GM18868 (cell line): Measurements from ENCODE around the gene SOD1.
"Not testable (repeated sequence)": the region's sequence is repeated elsewhere in the genome, so short reads cannot be mapped to it uniquely, and the experiment has no call there.

Source experiments
- ATAC-seq: cut with Tn5 transposase; IDR thresholded peaks from one replicate; pipeline ENCODE4 v1.9.1; 2021; ENCODE audit warnings: mild to moderate bottlenecking, moderate library complexity; ENCODE audit not compliant: unreplicated experiment

SOD1 gene

GRCh38 chr21:31654821-31655580 lies 4.5 kb upstream of the SOD1 start:
- ATAC-seq, result not testable (repeated sequence)

GRCh38 chr21:31656199-31657095 lies 3.0 kb upstream of the SOD1 start:
- no peak for ATAC-seq

- no peak for ATAC-seq
These were observed 1.4 kb upstream of the SOD1 start for GRCh38 chr21:31658053-31658452.

- peak; percentile 17 for ATAC-seq
These were observed 282 bp upstream of the SOD1 start for GRCh38 chr21:31659286-31659535.

GRCh38 chr21:31660259-31660565 lies 719 bp downstream of the SOD1 start:
- peak; percentile 25 for ATAC-seq

GRCh38 chr21:31660591-31660990 lies 1.1 kb downstream of the SOD1 start:
- no peak for ATAC-seq

GRCh38 chr21:31663584-31664249 lies 4.2 kb downstream of the SOD1 start:
- ATAC-seq, result no peak

- ATAC-seq, result no peak
These were observed 5.9 kb downstream of the SOD1 start for GRCh38 chr21:31665397-31665796.

- ATAC-seq, result not testable (repeated sequence)
These were observed 6.4 kb downstream of the SOD1 start for GRCh38 chr21:31665869-31666268.

- ATAC-seq, result no peak
These were observed 7.0 kb downstream of the SOD1 start for GRCh38 chr21:31666445-31667010.

- ATAC-seq, result no peak
These were observed 7.6 kb downstream of the SOD1 start for GRCh38 chr21:31667132-31667531.

GRCh38 chr21:31667639-31668038 lies 8.1 kb downstream of the SOD1 start:
- ATAC-seq, result no peak

- peak; percentile 69 for ATAC-seq
These were observed 9.4 kb downstream of the SOD1 start for GRCh38 chr21:31668651-31669491.

GRCh38 chr21:31670070-31670469 lies 10.6 kb downstream of the SOD1 start:
- no peak for ATAC-seq

GRCh38 chr21:31671146-31671716 lies 11.7 kb downstream of the SOD1 start:
- ATAC-seq, result no peak

- ATAC-seq, result no peak
These were observed 12.4 kb downstream of the SOD1 start for GRCh38 chr21:31671931-31672330.

GRCh38 chr21:31673321-31673912 lies 13.9 kb downstream of the SOD1 start:
- no peak for ATAC-seq

- no peak for ATAC-seq
These were observed 15.8 kb downstream of the SOD1 start for GRCh38 chr21:31675318-31675717.

GRCh38 chr21:31675960-31676359 lies 16.5 kb downstream of the SOD1 start:
- no peak for ATAC-seq

GRCh38 chr21:31677047-31677446 lies 17.6 kb downstream of the SOD1 start:
- no peak for ATAC-seq
